Testis (tissue), 2 donors: Measurements from ENCODE around the gene RGS6.

Experiments
- CTCF ChIP-seq, 3 experiments: fragments of 450-650 bp in 2 of 3; fragments of 200-600 bp in 1 of 3; sonication (generic) in 1 of 3; IDR thresholded peaks; one replicate each; pipeline ENCODE4 v1.5.1; 2016 to 2019; ENCODE audit warnings: antibody characterized with exemption in 3 of 3, mild to moderate bottlenecking in 2 of 3, moderate library complexity in 1 of 3
- POLR2A ChIP-seq: fragments of 450-650 bp; IDR thresholded peaks from one replicate; pipeline ENCODE4 v1.6.1; 2017; ENCODE audit warnings: antibody characterized with exemption, mild to moderate bottlenecking, moderate library complexity

- TF ChIP-seq CTCF (IDR thresholded peaks at IDR 0.05) (no peak), POLR2A (no peak)
Measured at GRCh38 chr14:72315714-72316113, 383.5 kb downstream of the RGS6 start.
